ENCODE data around the gene KIRREL3.

DNA sequence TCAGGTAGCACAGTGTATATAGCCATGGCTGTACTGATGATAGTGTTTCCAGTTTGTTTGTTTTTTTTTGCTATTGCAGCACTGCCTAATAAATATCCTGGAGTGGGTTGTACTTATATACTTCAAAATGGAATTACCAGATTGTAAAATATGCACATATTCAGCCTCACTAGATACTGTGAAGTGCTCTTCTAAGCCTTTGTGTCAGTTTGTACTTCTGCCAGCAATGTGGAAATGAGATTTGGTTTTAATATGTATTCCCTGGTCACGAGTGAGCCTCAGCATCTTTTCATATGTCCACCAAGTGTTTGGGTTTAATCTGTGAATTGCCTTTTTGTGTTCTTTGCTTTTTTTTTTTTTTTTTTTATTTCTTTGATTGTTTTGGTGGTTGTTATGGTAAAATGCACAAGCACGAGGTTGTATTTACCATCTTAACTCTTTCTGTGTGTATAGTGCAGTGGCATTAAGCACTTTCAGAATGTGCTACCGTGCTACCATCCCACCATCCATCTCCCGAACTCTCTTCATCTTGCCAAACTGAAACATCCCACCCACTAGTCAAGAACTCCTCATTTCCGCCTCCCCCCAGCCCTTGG lies 610.2 kb downstream of the KIRREL3 start:
- no peak for TF ChIP-seq NFE2L2 (IDR thresholded peaks at IDR 0.05; ENCODE audit: low read depth, low read length)
- TF ChIP-seq, protein P1, sequence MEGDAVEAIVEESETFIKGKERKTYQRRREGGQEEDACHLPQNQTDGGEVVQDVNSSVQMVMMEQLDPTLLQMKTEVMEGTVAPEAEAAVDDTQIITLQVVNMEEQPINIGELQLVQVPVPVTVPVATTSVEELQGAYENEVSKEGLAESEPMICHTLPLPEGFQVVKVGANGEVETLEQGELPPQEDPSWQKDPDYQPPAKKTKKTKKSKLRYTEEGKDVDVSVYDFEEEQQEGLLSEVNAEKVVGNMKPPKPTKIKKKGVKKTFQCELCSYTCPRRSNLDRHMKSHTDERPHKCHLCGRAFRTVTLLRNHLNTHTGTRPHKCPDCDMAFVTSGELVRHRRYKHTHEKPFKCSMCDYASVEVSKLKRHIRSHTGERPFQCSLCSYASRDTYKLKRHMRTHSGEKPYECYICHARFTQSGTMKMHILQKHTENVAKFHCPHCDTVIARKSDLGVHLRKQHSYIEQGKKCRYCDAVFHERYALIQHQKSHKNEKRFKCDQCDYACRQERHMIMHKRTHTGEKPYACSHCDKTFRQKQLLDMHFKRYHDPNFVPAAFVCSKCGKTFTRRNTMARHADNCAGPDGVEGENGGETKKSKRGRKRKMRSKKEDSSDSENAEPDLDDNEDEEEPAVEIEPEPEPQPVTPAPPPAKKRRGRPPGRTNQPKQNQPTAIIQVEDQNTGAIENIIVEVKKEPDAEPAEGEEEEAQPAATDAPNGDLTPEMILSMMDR (conservative IDR thresholded peaks at IDR 0.05; ENCODE audit: low read depth, low read length): no peak
- TF ChIP-seq POLR2A (IDR thresholded peaks at IDR 0.05; ENCODE audit: low read depth, low read length): no peak
- TF ChIP-seq RFX5 (IDR thresholded peaks at IDR 0.05; ENCODE audit: low read depth, low read length): no peak
- no peak for TF ChIP-seq CEBPB (IDR thresholded peaks at IDR 0.05; ENCODE audit: low read depth, low read length)
- TF ChIP-seq MAZ (IDR thresholded peaks at IDR 0.05; ENCODE audit: borderline replicate concordance, low read depth, low read length): no peak
- TF ChIP-seq RAD21 (IDR thresholded peaks at IDR 0.05; ENCODE audit: low read length): no peak

Data from IMR-90 (cell line).